ENCODE measurements around the gene YIF1B.

DNA sequence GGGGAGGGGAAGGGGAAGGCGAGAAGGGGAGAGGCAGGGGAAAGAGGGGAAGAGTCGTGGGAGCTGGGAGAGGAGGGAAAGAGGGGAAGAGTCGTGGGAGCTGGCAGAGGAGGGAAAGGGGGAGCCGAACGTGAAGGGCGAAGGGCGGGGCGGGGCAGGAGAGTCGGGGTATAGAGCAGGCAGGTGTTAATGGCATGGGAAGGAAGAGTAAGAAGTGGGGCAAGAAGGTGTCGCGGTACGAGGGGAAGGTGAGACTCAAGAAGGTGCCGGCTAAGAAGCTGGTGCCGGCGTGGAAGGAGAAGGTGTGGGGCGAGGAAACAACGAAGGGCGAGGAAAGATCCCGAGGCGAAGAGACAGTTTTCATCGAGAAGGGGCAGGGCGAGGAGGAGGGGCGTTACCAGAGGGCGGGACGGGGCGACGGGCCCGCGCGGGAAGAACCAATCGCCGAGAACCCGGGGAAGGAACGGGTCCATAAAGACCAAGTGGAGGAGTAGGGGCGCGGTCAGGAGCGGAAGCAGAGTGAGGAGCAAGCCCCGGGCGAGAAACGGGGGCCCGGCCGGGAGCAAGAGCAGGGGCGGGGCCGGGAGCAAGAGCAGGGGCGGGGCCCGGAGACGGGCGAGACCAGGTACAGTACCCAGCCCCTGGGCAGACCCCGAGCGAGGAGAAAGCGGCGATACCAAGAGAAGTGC is 20.3 kb upstream of the YIF1B start:
- TF ChIP-seq, protein P1, sequence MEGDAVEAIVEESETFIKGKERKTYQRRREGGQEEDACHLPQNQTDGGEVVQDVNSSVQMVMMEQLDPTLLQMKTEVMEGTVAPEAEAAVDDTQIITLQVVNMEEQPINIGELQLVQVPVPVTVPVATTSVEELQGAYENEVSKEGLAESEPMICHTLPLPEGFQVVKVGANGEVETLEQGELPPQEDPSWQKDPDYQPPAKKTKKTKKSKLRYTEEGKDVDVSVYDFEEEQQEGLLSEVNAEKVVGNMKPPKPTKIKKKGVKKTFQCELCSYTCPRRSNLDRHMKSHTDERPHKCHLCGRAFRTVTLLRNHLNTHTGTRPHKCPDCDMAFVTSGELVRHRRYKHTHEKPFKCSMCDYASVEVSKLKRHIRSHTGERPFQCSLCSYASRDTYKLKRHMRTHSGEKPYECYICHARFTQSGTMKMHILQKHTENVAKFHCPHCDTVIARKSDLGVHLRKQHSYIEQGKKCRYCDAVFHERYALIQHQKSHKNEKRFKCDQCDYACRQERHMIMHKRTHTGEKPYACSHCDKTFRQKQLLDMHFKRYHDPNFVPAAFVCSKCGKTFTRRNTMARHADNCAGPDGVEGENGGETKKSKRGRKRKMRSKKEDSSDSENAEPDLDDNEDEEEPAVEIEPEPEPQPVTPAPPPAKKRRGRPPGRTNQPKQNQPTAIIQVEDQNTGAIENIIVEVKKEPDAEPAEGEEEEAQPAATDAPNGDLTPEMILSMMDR (IDR thresholded peaks at IDR 0.05) = no peak
- TF ChIP-seq POLR2A (IDR thresholded peaks at IDR 0.05) = peak in 1 of 4 donors; percentile 61

All from esophagus squamous epithelium (tissue), 4 donors.